Measurements from ENCODE around the gene MED16.

MED16 gene

DNA sequence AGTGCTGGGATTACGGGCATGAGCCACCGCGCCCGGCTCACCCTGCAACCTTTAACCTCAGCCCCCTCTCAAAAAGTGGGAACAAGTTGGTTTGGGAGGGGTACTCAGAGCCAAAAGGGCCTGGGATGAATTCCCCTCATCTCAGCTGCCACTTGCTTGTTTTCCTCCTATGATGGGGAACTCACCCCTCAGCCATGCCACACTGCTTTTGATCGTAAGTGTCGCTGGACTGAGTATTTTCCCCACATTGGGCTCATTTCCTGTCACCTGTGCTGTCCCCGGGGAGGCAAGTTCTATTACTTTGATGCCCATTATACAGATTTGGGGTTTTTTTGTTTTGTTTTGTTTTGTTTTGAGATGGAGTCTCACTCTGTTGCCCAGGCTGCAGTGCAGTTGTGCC, 13.5 kb upstream of the MED16 start:
- DNase-seq (ENCODE audit: extremely low read depth, low read depth): no peak
- no peak overlapping the region for H3K4me3 ChIP-seq (replicated peaks; ENCODE audit: low read depth, low read length)
- TF ChIP-seq, protein P1, sequence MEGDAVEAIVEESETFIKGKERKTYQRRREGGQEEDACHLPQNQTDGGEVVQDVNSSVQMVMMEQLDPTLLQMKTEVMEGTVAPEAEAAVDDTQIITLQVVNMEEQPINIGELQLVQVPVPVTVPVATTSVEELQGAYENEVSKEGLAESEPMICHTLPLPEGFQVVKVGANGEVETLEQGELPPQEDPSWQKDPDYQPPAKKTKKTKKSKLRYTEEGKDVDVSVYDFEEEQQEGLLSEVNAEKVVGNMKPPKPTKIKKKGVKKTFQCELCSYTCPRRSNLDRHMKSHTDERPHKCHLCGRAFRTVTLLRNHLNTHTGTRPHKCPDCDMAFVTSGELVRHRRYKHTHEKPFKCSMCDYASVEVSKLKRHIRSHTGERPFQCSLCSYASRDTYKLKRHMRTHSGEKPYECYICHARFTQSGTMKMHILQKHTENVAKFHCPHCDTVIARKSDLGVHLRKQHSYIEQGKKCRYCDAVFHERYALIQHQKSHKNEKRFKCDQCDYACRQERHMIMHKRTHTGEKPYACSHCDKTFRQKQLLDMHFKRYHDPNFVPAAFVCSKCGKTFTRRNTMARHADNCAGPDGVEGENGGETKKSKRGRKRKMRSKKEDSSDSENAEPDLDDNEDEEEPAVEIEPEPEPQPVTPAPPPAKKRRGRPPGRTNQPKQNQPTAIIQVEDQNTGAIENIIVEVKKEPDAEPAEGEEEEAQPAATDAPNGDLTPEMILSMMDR (IDR thresholded peaks at IDR 0.05; ENCODE audit: low read depth, low read length, missing control alignments): no peak

DNA sequence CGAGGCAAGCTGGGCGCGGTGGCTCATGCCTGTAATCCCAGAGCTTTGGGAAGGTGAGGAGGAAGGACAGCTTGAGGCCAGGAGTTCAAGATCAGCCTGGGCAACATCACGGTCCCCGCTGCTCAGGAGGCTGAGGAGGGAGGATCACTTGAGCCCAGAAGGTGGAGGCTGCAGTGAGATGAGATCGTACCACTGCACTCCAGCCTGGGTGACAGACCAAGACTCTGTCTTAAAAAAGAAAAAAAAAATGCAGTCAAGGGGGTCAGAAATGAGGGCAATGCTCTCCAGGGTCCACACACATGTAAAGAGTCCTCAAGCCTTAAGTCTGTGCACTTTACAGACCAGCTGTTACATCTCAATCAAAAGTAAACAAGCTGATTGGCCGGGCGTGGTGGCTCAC, 11.6 kb upstream of the MED16 start:
- DNase-seq (ENCODE audit: extremely low read depth, low read depth): no peak
- no peak overlapping the region for H3K4me3 ChIP-seq (replicated peaks; ENCODE audit: low read depth, low read length)
- TF ChIP-seq, protein P1 (IDR thresholded peaks at IDR 0.05; ENCODE audit: low read depth, low read length, missing control alignments): no peak

DNA sequence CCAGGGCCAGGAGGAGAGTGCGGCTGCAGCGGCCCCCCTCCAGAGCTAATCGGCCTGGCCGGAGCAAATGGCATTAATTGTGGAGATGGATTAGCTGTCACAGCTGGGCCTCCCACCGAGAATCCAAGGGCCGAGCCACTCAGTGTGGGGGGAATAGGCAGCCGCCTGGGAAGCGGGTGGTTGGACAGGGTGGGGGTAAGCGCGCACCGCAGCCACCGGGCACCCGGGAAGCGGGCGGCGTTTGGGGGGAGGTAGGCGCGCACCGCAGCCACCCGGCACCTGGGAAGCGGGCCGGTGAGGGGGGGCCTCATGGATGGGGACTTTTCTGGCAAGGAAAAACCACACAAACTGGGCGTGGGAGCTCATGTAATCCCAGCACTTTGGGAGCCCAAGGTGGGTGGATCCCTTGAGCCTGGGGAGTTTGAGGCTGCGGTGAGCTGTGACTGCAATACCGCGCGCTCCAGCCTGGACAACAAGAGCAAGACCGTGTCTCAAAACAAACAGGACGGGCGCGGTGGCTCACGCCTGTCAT, 10.3 kb upstream of the MED16 start:
- no peak for DNase-seq (ENCODE audit: extremely low read depth, low read depth)
- H3K4me3 ChIP-seq (replicated peaks; ENCODE audit: low read depth, low read length): no peak overlapping the region
- TF ChIP-seq, protein P1 (IDR thresholded peaks at IDR 0.05; ENCODE audit: low read depth, low read length, missing control alignments): no peak

DNA sequence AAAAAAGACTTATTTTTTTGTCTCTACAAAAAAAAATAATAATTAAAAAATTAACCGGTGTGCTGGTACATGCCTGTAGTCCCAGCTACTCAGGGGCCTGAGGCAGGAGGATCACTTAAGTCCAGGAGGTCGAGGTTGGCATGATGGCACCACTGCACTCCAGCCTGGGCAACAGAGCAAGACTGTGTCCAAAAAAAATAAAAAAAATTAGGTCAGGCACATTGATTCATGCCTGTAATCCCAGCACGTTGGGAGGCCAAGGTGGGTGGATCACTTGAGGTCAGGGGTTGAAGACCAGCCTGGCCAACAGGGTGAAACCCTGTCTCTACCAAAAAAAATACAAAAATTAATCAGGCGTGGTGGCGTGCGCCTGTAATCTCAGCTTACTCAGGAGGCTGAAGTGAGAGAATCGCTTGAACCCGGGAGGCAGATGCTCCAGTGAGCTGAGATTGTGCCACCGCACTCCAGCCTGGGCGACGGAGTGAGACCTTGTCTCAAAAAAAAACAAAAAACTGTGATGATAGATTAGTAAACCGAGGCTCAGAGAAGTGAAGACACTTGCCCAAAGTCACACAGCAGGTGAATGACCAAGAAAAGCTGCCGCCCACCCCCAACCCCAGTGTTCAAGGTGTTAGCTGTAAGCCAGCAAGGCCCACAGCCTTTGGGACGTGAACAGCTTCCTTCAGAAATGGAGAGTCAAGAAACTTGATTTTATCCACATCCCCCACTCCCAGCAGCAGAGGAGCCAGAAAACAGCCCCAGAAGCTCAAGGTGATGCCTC, 9.6 kb upstream of the MED16 start:
- DNase-seq (ENCODE audit: extremely low read depth, low read depth): no peak
- TF ChIP-seq, protein P1 (IDR thresholded peaks at IDR 0.05; ENCODE audit: low read depth, low read length, missing control alignments): no peak
- H3K4me3 ChIP-seq (replicated peaks; ENCODE audit: low read depth, low read length): no peak overlapping the region

DNA sequence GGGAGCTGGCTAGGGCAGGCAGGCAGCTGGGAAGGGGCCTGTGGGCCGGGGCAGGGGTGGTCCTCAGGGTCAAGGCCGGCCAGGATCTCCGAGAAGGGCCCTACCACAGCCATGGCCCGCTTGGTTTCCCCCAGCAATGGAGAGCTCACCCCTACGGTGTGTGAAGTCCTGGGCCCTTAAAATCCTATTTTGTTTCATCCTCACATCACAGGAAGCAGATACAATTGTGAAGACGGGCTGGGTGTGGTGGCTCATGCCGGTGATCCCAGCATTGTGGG, 9.0 kb upstream of the MED16 start:
- no peak for DNase-seq (ENCODE audit: extremely low read depth, low read depth)
- no peak overlapping the region for H3K4me3 ChIP-seq (replicated peaks; ENCODE audit: low read depth, low read length)
- TF ChIP-seq, protein P1 (IDR thresholded peaks at IDR 0.05; ENCODE audit: low read depth, low read length, missing control alignments): no peak

DNA sequence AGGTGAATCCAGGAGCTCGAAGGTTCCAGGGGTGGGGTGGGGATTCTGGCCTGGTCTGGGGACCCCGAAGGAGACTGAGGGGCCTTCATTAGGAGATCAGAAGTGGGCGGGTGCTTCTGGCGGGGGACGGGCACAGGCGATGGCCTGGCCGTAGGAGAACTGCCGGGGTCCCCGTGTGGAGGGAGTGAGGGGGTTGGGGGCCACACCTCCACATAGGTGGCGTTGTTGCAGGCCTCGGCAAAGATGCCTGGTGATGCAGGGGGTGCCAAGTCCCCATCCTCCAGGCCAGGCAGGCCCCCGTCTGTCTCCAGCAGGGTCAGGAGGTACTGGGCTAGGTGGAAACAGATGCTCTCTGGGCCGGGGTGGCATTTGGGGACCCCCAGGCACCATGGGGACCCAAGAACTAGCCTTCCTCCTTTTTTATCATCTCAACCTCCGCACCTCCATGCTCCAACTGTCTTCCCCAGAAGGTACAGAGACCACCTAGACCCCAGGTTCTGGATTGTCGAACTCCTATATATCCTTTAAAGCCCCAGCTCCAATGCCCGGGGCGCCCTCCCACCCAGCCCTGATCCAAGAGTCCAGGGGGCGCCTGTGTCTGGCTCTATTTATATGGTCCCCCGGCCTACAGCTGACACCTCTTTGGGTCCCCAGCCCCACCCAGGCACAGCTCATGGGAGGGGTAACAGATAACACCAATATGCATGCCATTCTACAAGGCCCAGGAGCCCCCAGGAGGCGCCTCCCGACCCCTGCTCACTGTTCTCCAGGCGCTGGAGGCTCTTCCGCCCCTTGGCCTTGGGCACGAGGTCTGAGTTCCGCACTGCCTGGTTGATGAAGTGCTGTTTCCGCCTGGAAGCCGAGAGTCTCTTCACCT, 8.5 kb upstream of the MED16 start:
- DNase-seq (ENCODE audit: extremely low read depth, low read depth): no peak
- no peak overlapping the region for H3K4me3 ChIP-seq (replicated peaks; ENCODE audit: low read depth, low read length)
- TF ChIP-seq, protein P1 (IDR thresholded peaks at IDR 0.05; ENCODE audit: low read depth, low read length, missing control alignments): no peak
